ENCODE results near the gene FADS2. TPM values are rescaled to one million over a fixed set of nuclear protein-coding genes. Genes with fewer than 3 reads are reported as not detected.

Gene FADS2
- total RNA-seq, 2 experiments from 2014 or later, result 0.95 to 2.8 TPM

- no peak for TF ChIP-seq CTCF (conservative IDR thresholded peaks at IDR 0.05; ENCODE audit: low read length)
- no peak for TF ChIP-seq EZH2phosphoT487 (IDR thresholded peaks at IDR 0.05; ENCODE audit: borderline replicate concordance, low read depth, low read length)
- Histone ChIP-seq H3K79me2 (ENCODE audit: insufficient read depth, low read depth, low read length) (peaks cover 3% of the 10 kb centered on the region; the same call in 1 of the 2 replicates), H2AFZ (ENCODE audit: low read length) (no peak overlapping the region), H3K9me2 (ENCODE audit: insufficient read depth, low read length) (no peaks in the 10 kb centered on the region), H3K4me2 (ENCODE audit: low read length) (no peak overlapping the region), H3K4me1 (ENCODE audit: insufficient read depth, low read length, poor library complexity, severe bottlenecking) (no peaks in the 10 kb centered on the region), H3K27ac (ENCODE audit: low read depth, low read length, poor library complexity, severe bottlenecking) (no peak overlapping the region), H3K9me3 (ENCODE audit: low read length) (no peaks in the 10 kb centered on the region), H3K36me3 (ENCODE audit: insufficient read depth, low read length) (peaks cover 57% of the 10 kb centered on the region), H4K20me1 (ENCODE audit: insufficient read depth, low read length) (no peaks in the 10 kb centered on the region), H3K4me3 (ENCODE audit: low read depth, low read length, poor library complexity, severe bottlenecking) (no peak overlapping the region)
- POLR2A ChIA-PET, result no interaction called here
- no peak for DNase-seq (ENCODE audit: low spot score)
- no TSS peak for BruUV-seq (replicated peaks)
- CTCF ChIA-PET (ENCODE audit: unreplicated experiment), result no interaction called here
- intact Hi-C loops (cut with micrococcal nuclease; ENCODE audit: unreplicated experiment), result no loop called here
These were observed 42.2 kb upstream of the FADS2 start for GRCh38 chr11:61785837-61786402.

GRCh38 chr11:61787928-61788491 lies 40.1 kb upstream of the FADS2 start:
- no peaks in the 10 kb centered on the region for H4K20me1 ChIP-seq (ENCODE audit: insufficient read depth, low read length)
- no peak overlapping the region for H3K4me2 ChIP-seq (ENCODE audit: low read length)
- intact Hi-C loops (cut with micrococcal nuclease; ENCODE audit: unreplicated experiment), result no loop called here
- H2AFZ ChIP-seq (ENCODE audit: low read length), result no peak overlapping the region
- ChIA-PET CTCF (ENCODE audit: unreplicated experiment) (no interaction called here), POLR2A (no interaction called here)
- peaks cover 20% of the 10 kb centered on the region for H3K79me2 ChIP-seq (ENCODE audit: insufficient read depth, low read depth, low read length)
- no peaks in the 10 kb centered on the region for H3K9me2 ChIP-seq (ENCODE audit: insufficient read depth, low read length)
- peak; percentile 25 for DNase-seq (ENCODE audit: low spot score)
- no TSS peak for BruUV-seq (replicated peaks)
- TF ChIP-seq EZH2phosphoT487 (IDR thresholded peaks at IDR 0.05; ENCODE audit: borderline replicate concordance, low read depth, low read length) (no peak), CTCF (conservative IDR thresholded peaks at IDR 0.05; ENCODE audit: low read length) (peak; percentile 78)
- peaks cover 57% of the 10 kb centered on the region for H3K36me3 ChIP-seq (ENCODE audit: insufficient read depth, low read length)
- H3K4me3 ChIP-seq (ENCODE audit: low read depth, low read length, poor library complexity, severe bottlenecking), result no peak overlapping the region
- no peaks in the 10 kb centered on the region for H3K9me3 ChIP-seq (ENCODE audit: low read length)
- H3K27ac ChIP-seq (ENCODE audit: low read depth, low read length, poor library complexity, severe bottlenecking), result no peak overlapping the region
- peaks cover 6% of the 10 kb centered on the region for H3K4me1 ChIP-seq (ENCODE audit: insufficient read depth, low read length, poor library complexity, severe bottlenecking)

GRCh38 chr11:61791737-61792309 lies 36.3 kb upstream of the FADS2 start:
- Histone ChIP-seq H3K4me1 (ENCODE audit: insufficient read depth, low read length, poor library complexity, severe bottlenecking) (peaks cover 22% of the 10 kb centered on the region), H3K4me3 (ENCODE audit: low read depth, low read length, poor library complexity, severe bottlenecking) (peak overlapping the region; percentile 97), H3K79me2 (ENCODE audit: insufficient read depth, low read depth, low read length) (peaks cover 55% of the 10 kb centered on the region), H3K4me2 (ENCODE audit: low read length) (peak overlapping the region; percentile 84), H4K20me1 (ENCODE audit: insufficient read depth, low read length) (peaks cover 7% of the 10 kb centered on the region; the same call in 1 of the 2 replicates), H3K9me3 (ENCODE audit: low read length) (no peaks in the 10 kb centered on the region), H3K36me3 (ENCODE audit: insufficient read depth, low read length) (peaks cover 70% of the 10 kb centered on the region), H3K27ac (ENCODE audit: low read depth, low read length, poor library complexity, severe bottlenecking) (peak overlapping the region; percentile 70), H3K9me2 (ENCODE audit: insufficient read depth, low read length) (no peaks in the 10 kb centered on the region), H2AFZ (ENCODE audit: low read length) (peak overlapping the region; percentile 58; the same call in 1 of the 2 replicates)
- ChIA-PET CTCF (ENCODE audit: unreplicated experiment) (no interaction called here), POLR2A (interaction anchor here (0.5 to 1.6 kb wide), 2 partner anchors 9 to 32 kb away, joined by 3 to 7 read pairs; no protein-coding TSS in a partner anchor)
- intact Hi-C loops (cut with micrococcal nuclease; ENCODE audit: unreplicated experiment), result no loop called here
- TSS peak; percentile 95 for BruUV-seq (replicated peaks)
- no peak for TF ChIP-seq EZH2phosphoT487 (IDR thresholded peaks at IDR 0.05; ENCODE audit: borderline replicate concordance, low read depth, low read length)
- peak; percentile 23; the same call in 1 of the 2 replicates for TF ChIP-seq CTCF (conservative IDR thresholded peaks at IDR 0.05; ENCODE audit: low read length)
- DNase-seq (ENCODE audit: low spot score), result peak; percentile 55

All from OCI-LY7 (cell line).